GM18498 (cell line): ENCODE results near the gene CPSF3.

ENCODE experiments used
- ATAC-seq: cut with Tn5 transposase; IDR thresholded peaks from one replicate; pipeline ENCODE4 v1.9.1; 2021; ENCODE audit warnings: mild to moderate bottlenecking, moderate library complexity; ENCODE audit not compliant: unreplicated experiment

The CPSF3 gene

GRCh38 chr2:9462886-9463697 is 39.6 kb downstream of the CPSF3 start:
- ATAC-seq = no peak

- ATAC-seq = no peak
Observed at GRCh38 chr2:9463698-9464034, 40.2 kb downstream of the CPSF3 start.

GRCh38 chr2:9465170-9465569 is 41.7 kb downstream of the CPSF3 start:
- no peak for ATAC-seq

GRCh38 chr2:9466147-9466683 is 42.8 kb downstream of the CPSF3 start:
- ATAC-seq = no peak

GRCh38 chr2:9467687-9468086 is 44.2 kb downstream of the CPSF3 start:
- no peak for ATAC-seq

GRCh38 chr2:9471206-9471605 is 47.8 kb downstream of the CPSF3 start:
- no peak for ATAC-seq

- ATAC-seq = no peak
Observed at GRCh38 chr2:9472511-9472910, 49.1 kb downstream of the CPSF3 start.

GRCh38 chr2:9473308-9473984 is 50.0 kb downstream of the CPSF3 start:
- no peak for ATAC-seq

- peak; percentile 12 for ATAC-seq
Observed at GRCh38 chr2:9473985-9474360, 50.5 kb downstream of the CPSF3 start.

- peak; percentile 83 for ATAC-seq
Observed at GRCh38 chr2:9474361-9475057, 51.1 kb downstream of the CPSF3 start, which contains the start of gene IAH1. IAH1 (plus strand) TSS chr2:9474551; CDS start chr2:9474567, 16 bp downstream.

GRCh38 chr2:9477914-9478313 is 54.5 kb downstream of the CPSF3 start:
- no peak for ATAC-seq

GRCh38 chr2:9478526-9478925 is 55.1 kb downstream of the CPSF3 start:
- no peak for ATAC-seq

GRCh38 chr2:9480157-9480556 is 56.7 kb downstream of the CPSF3 start:
- no peak for ATAC-seq

- no peak for ATAC-seq
Observed at GRCh38 chr2:9483107-9483506, 59.7 kb downstream of the CPSF3 start.

- ATAC-seq = no peak
Observed at GRCh38 chr2:9484533-9484932, 61.1 kb downstream of the CPSF3 start.

GRCh38 chr2:9488583-9489547 is 65.4 kb downstream of the CPSF3 start:
- ATAC-seq = no peak

GRCh38 chr2:9490789-9491188 is 67.3 kb downstream of the CPSF3 start:
- ATAC-seq = no peak

- ATAC-seq = no peak
Observed at GRCh38 chr2:9492927-9493326, 69.5 kb downstream of the CPSF3 start.

- ATAC-seq = no peak
Observed at GRCh38 chr2:9493478-9493877, 70.0 kb downstream of the CPSF3 start.

GRCh38 chr2:9494081-9494480 is 70.6 kb downstream of the CPSF3 start:
- no peak for ATAC-seq
